Brain pericyte (primary cell): Measurements from ENCODE around the gene RPS29.
"Not testable (repeated sequence)": the region's sequence is repeated elsewhere in the genome, so short reads cannot be mapped to it uniquely, and the experiment has no call there.

Experiments
- DNase-seq: peaks from one replicate; pipeline ENCODE4 v3.0.0-alpha.2; 2012; ENCODE audit warnings: low read depth, low spot score

The RPS29 gene

DNA sequence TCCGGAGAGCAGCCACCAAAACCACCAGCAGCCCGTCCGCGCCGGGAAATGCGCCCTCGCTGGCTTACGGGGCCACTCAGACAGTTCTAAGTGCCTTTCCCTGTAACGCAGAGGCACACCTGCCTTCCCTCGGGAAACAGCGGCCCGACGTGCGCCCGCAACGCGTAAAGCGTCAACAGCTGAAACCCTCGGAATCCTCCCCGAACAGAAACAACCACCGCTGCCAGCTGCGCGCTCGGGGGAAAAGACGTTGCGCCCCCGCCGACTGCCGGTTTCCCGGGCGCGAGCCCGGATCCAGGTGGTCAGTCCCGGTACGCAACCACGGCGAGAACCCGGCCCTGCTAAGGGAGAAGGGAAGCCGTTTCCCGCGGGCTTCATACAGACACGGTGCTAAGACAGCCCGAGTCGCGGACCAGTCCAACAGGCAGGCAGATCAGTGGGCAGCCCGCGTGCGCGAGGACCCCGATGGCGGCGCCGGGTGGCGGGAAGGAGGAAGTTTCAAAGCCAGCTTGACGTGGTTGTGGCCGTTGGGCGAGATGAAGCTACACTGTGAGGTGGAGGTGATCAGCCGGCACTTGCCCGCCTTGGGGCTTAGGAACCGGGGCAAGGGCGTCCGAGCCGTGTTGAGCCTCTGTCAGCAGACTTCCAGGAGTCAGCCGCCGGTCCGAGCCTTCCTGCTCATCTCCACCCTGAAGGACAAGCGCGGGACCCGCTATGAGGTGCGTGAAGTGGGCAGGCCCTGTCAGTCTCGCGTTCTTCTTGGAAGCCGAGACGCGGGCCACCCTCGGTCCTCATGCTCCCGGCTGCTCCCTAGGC lies 12.5 kb upstream of the RPS29 start, which contains the start of gene LRR1:
TSS of gene LRR1 (plus strand) at position 456 of the 816 bp plus-strand sequence. CDS start at position 537, 81 bp downstream.
- DNase-seq: peak; percentile 67

GRCh38 chr14:49598189-49598484 lies 12.0 kb upstream of the RPS29 start:
- DNase-seq: no peak

DNA sequence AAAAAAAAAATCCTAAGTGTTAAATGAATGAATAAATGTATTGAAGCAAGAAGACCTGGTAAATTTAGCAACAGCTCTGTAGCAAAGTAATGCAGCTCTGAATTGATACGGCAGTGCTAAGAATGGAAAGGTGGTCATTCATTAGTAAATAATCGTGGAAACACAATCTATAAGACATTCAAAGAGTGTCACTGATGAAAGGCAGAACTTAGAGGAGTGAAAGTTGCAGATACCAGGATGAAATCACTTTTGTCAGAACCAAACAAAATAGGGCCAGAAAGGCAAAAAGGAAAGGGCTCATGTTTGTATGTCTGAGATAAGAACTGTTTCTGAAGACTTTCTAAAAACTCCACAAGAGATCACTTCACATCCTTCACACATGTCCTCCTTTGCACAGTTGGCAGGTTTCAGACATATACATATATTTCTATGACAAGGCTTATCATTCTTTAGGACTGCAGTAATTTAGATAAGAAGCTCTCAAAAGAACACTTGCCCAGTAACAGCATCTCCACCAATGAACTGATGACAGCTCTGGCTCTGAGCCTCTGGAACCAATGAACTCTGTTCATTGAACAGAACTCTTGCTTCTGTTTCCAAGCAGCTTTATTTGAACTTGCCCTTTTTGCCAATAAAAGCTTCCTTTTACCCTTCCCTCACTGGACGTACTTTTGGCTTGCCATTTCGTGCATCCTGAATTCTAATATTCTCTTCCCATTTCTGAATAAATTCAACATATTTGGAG lies 8.3 kb upstream of the RPS29 start:
- no peak for DNase-seq

GRCh38 chr14:49593016-49593415 lies 6.8 kb upstream of the RPS29 start:
- no peak for DNase-seq

DNA sequence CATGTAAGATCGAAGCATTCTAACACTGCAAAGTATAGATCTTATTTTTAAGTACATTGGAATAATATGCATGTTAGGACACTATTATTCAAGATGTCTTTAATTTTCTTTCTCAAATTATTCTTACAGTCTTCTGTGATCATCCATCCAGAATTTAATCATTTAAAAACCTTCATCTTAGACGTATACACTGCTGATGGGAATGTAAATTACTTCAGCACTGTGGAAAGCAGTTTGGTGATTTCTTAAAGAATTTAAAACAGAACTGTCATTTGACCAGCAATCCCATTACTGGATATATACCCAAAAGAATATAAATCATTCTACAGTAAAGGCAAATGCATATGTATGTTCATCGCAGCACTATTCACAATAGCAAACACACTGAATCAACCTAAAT lies 3.2 kb upstream of the RPS29 start:
- no peak for DNase-seq

GRCh38 chr14:49586673-49587460 lies 687 bp upstream of the RPS29 start:
- DNase-seq: peak; percentile 55

DNA sequence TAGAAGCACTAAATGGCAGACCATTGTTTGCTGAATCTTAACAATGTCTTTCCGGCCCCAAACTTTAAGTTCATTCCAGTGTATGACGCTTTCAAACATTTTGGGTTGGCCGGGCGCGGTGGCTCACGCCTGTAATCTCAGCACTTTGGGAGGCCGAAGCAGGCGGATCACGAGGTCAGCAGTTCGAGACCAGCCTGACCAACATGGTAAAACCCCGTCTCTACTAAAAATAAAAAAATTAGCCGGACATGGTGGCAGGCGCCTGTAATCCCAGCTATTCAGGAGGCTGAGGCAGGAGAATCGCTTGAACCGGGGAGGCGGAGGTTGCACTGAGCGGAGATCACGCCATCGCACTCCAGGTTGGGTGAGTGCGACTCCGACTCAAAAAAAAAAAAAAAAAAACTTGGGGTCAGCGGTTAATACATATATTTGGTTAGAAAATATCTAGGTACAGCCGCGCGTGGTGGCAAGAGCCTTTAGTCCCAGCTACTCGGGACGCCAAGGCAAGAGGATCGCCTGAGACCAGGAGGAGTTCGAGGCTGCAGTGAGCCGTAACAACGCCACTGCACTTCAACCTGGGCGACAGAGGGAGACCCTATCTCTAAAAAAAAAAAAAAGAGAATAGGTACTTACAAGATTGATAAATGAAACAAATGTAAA lies 1.1 kb downstream of the RPS29 start:
- not testable (repeated sequence) for DNase-seq

DNA sequence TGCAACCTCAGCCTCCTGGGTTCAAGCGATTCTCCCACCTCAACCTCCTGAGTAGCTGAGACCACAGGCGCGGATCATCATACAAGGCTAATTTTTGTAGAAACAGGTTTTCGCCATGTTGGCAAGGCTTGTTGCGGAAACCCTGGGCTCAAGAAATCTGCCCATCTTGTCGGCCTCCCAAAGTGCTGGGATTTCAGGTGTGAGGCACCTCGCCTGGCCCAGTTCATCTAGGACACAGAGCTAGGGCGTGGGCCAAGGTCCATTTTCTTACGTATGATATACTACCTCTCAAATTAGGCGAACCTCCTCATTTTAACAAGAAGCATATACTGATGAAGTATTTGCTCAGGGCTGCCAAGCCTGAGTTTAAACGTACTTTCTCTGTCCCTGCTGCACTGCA lies 2.1 kb downstream of the RPS29 start:
- no peak for DNase-seq

- no peak for DNase-seq
These were observed 2.6 kb downstream of the RPS29 start for GRCh38 chr14:49583629-49584028.

DNA sequence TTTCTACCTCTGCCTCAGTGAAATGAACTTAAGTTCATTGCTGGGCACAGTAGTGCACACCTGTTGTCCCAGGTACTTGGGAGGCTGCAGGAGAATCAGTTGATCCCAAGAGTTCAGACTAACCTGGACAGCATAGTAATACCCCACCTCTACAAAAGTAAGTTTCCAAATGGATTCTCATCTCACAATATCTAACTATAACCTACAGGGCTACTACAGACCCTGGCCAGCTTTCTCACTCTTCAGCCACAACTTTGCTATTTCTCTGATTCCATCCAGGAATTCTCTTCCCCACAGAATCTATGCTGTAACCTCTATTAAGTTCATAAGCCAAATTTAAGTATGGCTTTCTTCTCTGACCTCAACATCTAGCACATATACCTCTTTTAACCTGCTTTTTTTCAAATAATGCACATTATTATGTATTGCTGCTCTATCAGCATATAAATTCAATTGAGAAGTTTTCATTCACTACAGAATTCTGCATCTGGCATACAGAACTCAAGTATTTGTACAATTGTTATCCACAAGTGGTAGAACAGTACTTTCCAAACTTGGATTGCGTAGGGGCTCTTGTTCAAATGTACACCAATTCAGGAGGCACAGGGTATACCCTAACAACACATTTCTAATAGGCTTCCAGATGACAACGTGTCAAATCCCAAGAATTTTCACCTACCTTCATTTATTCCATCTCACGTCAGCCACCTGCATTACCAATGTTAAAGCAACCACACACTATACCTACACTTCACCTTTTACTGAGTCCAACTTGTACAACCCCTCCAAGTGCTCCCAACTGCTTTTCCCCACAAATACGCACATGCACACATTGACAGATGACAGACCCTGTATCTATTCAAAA lies 3.8 kb downstream of the RPS29 start:
- no peak for DNase-seq

DNA sequence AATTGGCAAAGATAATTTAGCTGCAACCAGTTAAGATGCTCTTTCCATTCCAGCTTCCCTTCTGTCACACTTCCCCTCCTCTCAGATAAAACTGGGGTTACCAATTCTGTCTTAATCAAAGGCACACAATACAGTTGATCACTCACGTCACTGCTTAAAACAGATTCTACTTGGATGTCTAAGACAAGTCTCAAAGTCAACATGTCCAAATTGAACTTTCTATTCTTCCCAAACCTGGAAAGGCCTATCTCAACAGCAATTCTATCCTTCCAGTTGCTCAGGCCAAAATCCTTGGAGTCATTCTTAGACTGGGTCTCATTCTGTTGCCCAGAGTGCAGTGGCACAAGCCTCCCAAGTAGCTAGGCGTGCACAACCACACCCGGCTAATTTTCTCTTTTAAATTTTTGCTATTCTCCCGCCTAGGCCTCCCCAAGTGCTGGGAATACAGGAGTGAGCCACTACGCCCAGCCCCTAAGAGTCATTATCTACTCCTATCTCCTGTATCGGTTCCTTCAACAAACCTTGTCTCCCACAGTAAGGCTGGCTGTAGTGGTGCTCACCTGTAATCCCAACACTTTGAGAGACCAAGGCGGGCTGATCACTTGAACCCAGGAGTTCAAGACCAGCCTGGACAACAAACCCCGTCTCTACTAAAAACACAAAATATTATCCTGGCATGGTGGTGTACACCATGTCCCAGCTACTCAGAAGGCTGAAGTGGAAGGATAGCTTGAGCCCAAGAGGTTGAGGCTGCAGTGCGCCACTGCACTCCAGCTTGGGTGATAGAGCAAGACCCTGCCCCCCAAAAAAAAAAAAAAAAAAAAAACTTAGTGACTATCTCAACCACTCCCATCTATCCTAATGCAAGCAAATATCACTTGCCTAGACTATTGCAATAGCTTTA lies 4.7 kb downstream of the RPS29 start:
- DNase-seq: no peak

- DNase-seq: no peak
These were observed 6.3 kb downstream of the RPS29 start for GRCh38 chr14:49579841-49580240.

DNA sequence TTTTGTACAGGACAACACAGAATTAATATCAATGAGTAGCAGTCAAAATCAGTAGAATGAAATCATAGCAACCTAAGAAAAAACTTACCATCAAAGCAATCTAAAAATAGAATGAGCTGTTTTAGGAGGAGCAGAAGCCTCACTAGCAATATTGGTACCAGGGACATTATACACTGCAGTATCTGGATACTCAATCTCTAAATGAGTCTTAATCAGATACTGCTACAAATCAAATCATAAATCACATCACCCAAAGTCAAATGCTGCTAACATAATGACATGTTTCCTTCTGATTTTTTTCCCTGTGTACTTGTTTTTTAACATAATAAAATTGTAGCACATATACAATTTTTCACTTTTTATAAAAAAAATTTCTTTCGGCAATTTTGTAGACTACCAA lies 8.0 kb downstream of the RPS29 start:
- no peak for DNase-seq

GRCh38 chr14:49574038-49574437 lies 12.1 kb downstream of the RPS29 start:
- no peak for DNase-seq

DNA sequence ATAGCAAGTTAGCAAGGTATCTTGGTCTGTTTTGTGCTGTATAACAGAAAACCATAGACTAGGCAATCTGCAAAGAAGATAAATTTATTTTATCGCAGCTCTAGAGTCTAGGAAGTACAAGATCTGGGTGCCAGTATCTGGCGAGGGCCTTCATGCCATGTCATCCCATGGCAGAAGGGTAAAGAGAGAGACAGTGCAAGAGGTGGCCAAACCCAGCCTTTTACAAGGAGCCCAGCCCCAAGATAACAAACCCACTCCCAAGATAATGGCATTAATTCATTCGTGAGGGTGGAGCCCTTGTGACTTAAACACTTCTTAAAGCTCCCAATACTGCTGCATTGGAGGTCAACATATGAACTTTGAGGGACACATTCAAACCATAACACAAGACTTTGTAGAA lies 16.9 kb downstream of the RPS29 start:
- DNase-seq: no peak

DNA sequence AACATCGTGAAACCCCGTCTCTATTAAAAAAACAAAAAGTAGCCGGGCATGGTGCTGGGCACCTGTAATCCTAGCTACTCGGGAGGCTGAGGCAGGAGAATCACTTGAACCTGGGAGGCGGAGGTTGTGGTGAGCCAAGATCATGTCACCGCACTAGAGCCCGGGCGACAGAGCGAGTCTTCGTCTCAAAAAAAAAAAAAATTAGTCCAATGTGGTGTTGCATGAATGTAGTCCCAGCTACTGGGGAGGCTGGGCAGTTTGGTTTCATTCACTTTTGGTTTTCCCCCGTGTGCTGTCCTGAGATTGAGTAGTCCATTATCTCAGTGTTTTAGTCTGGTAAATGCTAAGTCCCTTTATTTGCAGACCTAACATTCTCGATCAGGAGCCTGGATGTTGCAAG lies 19.5 kb downstream of the RPS29 start:
- DNase-seq: no peak

- DNase-seq: no peak
These were observed 26.0 kb downstream of the RPS29 start for GRCh38 chr14:49559979-49560768.

GRCh38 chr14:49553892-49554291 lies 32.3 kb downstream of the RPS29 start:
- DNase-seq: no peak

GRCh38 chr14:49553106-49553505 lies 33.1 kb downstream of the RPS29 start:
- DNase-seq: no peak
